Mammary epithelial cell (primary cell): Measurements from ENCODE around the gene NAB2.

Experiments
- CTCF ChIP-seq, 2 donors: IDR thresholded peaks in 1 of 2; conservative IDR thresholded peaks in 1 of 2; 2 replicates each; pipeline ENCODE4 v1.5.1; 2011 to 2012; ENCODE audit warnings: inconsistent platforms in 2 of 2, low read length in 2 of 2, mild to moderate bottlenecking in 2 of 2, control low read depth in 1 of 2, low read depth in 1 of 2; ENCODE audit not compliant: insufficient read depth in 1 of 2; ENCODE audit errors: extremely low read depth in 1 of 2
- EZH2 ChIP-seq: IDR thresholded peaks from 2 replicates; pipeline ENCODE4 v1.6.1; 2012; ENCODE audit warnings: low read length, inconsistent platforms, borderline replicate concordance

GRCh38 chr12:57127101-57127725, 38.3 kb downstream of the NAB2 start:
- TF ChIP-seq CTCF (conservative IDR thresholded peaks at IDR 0.05 in 1 of 2, IDR thresholded peaks at IDR 0.05 in 1 of 2; ENCODE audit: extremely low read depth in 1 of 2, insufficient read depth in 1 of 2, low read depth in 1 of 2, low read length in 2 of 2) (peak in 1 of 2 donors; percentile 45), EZH2 (no peak)
